Osteocyte (in vitro differentiated cells): ENCODE data around the gene FHIT. TPM values are rescaled to one million over a fixed set of nuclear protein-coding genes. Genes with fewer than 3 reads are reported as not detected.

Source experiments
- DNase-seq: peaks from one replicate; pipeline ENCODE4 v3.0.0; 2021; ENCODE audit warnings: mixed read lengths; ENCODE audit not compliant: unreplicated experiment; ENCODE audit errors: extremely low spot score
- H3K27ac Mint-ChIP-seq: one replicate; pipeline ENCODE4 v1.8.0; 2021; ENCODE audit warnings: mild to moderate bottlenecking, mixed read lengths; ENCODE audit not compliant: unreplicated experiment
- H3K27me3 Mint-ChIP-seq: one replicate; pipeline ENCODE4 v1.8.0; 2021; ENCODE audit warnings: mixed read lengths; ENCODE audit not compliant: unreplicated experiment
- H3K36me3 Mint-ChIP-seq: one replicate; pipeline ENCODE4 v1.8.0; 2021; ENCODE audit warnings: mixed read lengths; ENCODE audit not compliant: unreplicated experiment
- H3K4me1 Mint-ChIP-seq: one replicate; pipeline ENCODE4 v1.8.0; 2021; ENCODE audit warnings: mixed read lengths; ENCODE audit not compliant: unreplicated experiment
- H3K4me3 Mint-ChIP-seq: one replicate; pipeline ENCODE4 v1.8.0; 2021; ENCODE audit warnings: mild to moderate bottlenecking, moderate library complexity, mixed read lengths; ENCODE audit not compliant: unreplicated experiment
- H3K9me3 Mint-ChIP-seq: one replicate; pipeline ENCODE4 v1.8.0; 2021; ENCODE audit warnings: mixed read lengths; ENCODE audit not compliant: unreplicated experiment
- total RNA-seq: library from RNA; stranded (reverse); gene quantifications from 2 replicates; pipeline ENCODE4 v1.2.1, GENCODE V29; 2021
- TF ChIP-seq, protein P1 (sequence below): fragments of 200-600 bp; sonication (generic); IDR thresholded peaks from 2 replicates; pipeline ENCODE4 v1.5.0; 2021; ENCODE audit warnings: antibody characterized with exemption, mild to moderate bottlenecking, moderate library complexity

FHIT gene
- total RNA-seq, 1 donor from 2014 or later = 2.3 TPM

DNA sequence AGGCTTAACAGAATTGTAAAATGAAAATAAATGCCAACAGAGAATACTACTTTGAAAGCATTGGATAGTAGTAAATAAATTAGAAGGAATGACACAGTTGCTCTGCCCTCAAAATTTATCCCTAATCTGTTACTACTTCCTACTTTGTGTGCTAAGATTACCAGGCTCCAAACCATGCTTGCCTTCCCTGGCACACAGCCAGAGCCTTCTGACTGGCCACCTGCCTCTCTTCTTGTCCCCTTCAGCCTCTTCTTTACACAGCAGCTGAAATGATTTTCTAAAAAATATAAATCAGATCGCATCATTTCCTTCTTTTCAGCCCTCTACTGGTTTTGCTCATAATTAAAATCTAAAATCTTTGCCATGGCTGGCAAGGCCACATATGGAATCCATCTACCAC lies 334.1 kb downstream of the FHIT start:
- no peak overlapping the region for H3K4me3 Mint-ChIP-seq

DNA sequence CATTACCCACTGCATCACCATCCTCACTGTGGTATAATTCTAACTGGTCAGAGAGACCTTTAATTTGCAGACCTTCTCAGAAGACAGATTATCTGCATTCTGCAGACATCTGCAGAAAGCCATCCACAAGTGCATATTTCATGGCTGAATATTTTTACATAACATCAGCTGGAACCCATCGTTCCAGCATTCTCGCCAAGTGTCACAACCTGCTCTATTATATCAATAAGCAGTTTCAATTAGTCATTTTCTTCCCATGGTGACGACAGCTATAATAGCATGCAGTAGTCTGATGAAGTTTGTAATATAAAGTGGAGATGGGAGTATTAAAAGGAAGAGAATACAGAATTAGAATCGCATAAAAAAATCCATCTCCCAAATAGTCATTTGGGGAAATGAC lies 334.7 kb downstream of the FHIT start:
- Mint-ChIP-seq H3K9me3 (peaks cover 5% of the 10 kb centered on the region), H3K4me3 (no peak overlapping the region), H3K4me1 (peaks cover 18% of the 10 kb centered on the region), H3K27me3 (no peaks in the 10 kb centered on the region), H3K36me3 (no peaks in the 10 kb centered on the region), H3K27ac (no peak overlapping the region)
- no peak for DNase-seq
- TF ChIP-seq, protein P1, sequence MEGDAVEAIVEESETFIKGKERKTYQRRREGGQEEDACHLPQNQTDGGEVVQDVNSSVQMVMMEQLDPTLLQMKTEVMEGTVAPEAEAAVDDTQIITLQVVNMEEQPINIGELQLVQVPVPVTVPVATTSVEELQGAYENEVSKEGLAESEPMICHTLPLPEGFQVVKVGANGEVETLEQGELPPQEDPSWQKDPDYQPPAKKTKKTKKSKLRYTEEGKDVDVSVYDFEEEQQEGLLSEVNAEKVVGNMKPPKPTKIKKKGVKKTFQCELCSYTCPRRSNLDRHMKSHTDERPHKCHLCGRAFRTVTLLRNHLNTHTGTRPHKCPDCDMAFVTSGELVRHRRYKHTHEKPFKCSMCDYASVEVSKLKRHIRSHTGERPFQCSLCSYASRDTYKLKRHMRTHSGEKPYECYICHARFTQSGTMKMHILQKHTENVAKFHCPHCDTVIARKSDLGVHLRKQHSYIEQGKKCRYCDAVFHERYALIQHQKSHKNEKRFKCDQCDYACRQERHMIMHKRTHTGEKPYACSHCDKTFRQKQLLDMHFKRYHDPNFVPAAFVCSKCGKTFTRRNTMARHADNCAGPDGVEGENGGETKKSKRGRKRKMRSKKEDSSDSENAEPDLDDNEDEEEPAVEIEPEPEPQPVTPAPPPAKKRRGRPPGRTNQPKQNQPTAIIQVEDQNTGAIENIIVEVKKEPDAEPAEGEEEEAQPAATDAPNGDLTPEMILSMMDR = no peak

More for the DNA sequence above, 334.1 kb downstream of the FHIT start:
- no peak for DNase-seq
- Mint-ChIP-seq H3K27ac (no peak overlapping the region), H3K27me3 (no peaks in the 10 kb centered on the region), H3K4me1 (peaks cover 18% of the 10 kb centered on the region), H3K36me3 (no peaks in the 10 kb centered on the region), H3K9me3 (peaks cover 3% of the 10 kb centered on the region)
- TF ChIP-seq, protein P1 = no peak

DNA sequence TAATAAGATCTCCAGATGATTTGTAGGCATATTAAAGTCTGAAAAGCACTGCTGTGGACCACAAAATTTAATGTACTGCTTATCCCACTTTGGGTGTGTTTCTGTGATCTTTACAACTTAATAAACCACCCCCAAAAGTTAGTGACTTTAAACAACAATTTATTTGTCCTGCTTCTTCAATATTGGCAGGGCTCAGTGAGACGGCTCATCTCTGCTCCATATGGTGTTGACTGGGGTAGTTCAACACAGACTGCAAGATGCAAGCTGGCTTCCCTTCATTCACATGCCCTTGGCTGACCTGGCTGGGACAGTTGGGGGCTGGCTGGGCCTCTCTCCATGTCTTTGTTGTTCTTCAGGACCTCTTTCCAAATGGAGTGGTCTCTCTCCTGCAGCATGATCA lies 337.8 kb downstream of the FHIT start:
- no peak for DNase-seq
- Mint-ChIP-seq H3K36me3 (no peaks in the 10 kb centered on the region), H3K4me3 (no peak overlapping the region), H3K9me3 (peaks cover 10% of the 10 kb centered on the region), H3K27ac (no peak overlapping the region), H3K27me3 (peaks cover under 1% of the 10 kb centered on the region), H3K4me1 (peaks cover 7% of the 10 kb centered on the region)
- TF ChIP-seq, protein P1 = no peak

DNA sequence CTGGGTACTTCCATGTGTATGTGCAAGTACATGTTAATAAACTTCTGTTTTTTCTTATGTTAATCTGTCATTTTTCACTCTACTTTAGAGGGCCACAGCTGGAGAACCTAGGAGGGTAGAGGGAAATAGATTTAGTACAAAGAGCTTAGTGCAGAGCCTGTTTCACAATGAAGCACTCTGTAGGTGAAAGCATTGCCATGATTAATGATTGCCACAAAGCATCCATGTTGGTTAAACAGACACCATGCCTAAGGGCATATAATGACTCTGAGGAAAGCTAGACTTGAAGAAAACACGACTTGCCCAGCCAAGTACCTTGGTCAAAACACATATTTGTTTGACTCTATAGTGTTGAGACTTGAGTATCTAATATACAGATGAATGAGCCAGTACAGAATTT lies 338.4 kb downstream of the FHIT start:
- H3K27me3 Mint-ChIP-seq = peaks cover 3% of the 10 kb centered on the region
- no peak overlapping the region for H3K27ac Mint-ChIP-seq
- no peaks in the 10 kb centered on the region for H3K36me3 Mint-ChIP-seq
- TF ChIP-seq, protein P1 = no peak
- H3K9me3 Mint-ChIP-seq = peaks cover 10% of the 10 kb centered on the region
- no peak overlapping the region for H3K4me3 Mint-ChIP-seq
- no peak for DNase-seq
- H3K4me1 Mint-ChIP-seq = peaks cover 4% of the 10 kb centered on the region

DNA sequence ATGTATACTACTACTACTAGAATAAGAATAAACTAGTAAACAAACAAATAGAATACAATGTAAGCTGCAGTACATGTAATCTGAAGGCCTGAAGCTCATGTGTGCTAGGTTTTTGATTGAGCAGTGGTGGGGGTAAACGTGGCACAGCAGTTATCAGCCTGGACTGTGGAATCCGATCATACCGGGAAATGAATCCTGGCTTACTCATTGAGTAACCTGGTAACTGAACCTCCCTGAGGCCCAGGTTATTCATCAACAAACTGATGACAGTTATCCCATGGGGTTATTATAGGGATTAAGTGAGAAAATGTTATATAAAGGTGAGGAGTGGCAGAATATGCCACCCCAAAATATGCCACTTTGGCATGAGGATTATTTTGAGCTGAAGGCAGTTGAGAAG lies 339.1 kb downstream of the FHIT start:
- H3K27ac Mint-ChIP-seq = no peak overlapping the region
- H3K9me3 Mint-ChIP-seq = peaks cover 10% of the 10 kb centered on the region
- H3K4me1 Mint-ChIP-seq = peaks cover under 1% of the 10 kb centered on the region
- H3K4me3 Mint-ChIP-seq = no peak overlapping the region
- H3K36me3 Mint-ChIP-seq = no peaks in the 10 kb centered on the region
- peaks cover 3% of the 10 kb centered on the region for H3K27me3 Mint-ChIP-seq
- TF ChIP-seq, protein P1 = no peak
- no peak for DNase-seq
